ENCODE data around the gene OR2F2.

OR2F2 gene

GRCh38 chr7:143900230-143900766 is 34.7 kb upstream of the OR2F2 start:
- peaks cover 35% of the 10 kb centered on the region for H3K79me2 ChIP-seq (ENCODE audit: insufficient read depth, low read length)
- H4K20me1 ChIP-seq (ENCODE audit: insufficient read depth, low read length, poor library complexity, severe bottlenecking) = peaks cover 42% of the 10 kb centered on the region
- H3K27me3 ChIP-seq (ENCODE audit: insufficient read depth, low read length, poor library complexity, severe bottlenecking) = no peaks in the 10 kb centered on the region
- no peaks in the 10 kb centered on the region for H3K9me3 ChIP-seq (ENCODE audit: insufficient read depth, low read depth, low read length)
- TF ChIP-seq CTCF (conservative IDR thresholded peaks at IDR 0.05; ENCODE audit: low read length) (no peak), EZH2phosphoT487 (IDR thresholded peaks at IDR 0.05; ENCODE audit: borderline replicate concordance) (no peak)
- H3K4me1 ChIP-seq (ENCODE audit: insufficient read depth, low read length, poor library complexity, severe bottlenecking) = peaks cover 47% of the 10 kb centered on the region
- peak overlapping the region; percentile 76 for H3K4me3 ChIP-seq (ENCODE audit: low read length, poor library complexity, severe bottlenecking)
- peak overlapping the region; percentile 76 for H3K9ac ChIP-seq (ENCODE audit: low read depth, low read length, poor library complexity, severe bottlenecking)
- no peaks in the 10 kb centered on the region for H3K36me3 ChIP-seq (ENCODE audit: insufficient read depth, low read length)
- H3K4me2 ChIP-seq (ENCODE audit: low read depth, low read length, poor library complexity, severe bottlenecking) = peak overlapping the region; percentile 90
- no peaks in the 10 kb centered on the region for H3K9me2 ChIP-seq (replicated peaks; ENCODE audit: low read depth, low read length)
- H3F3A ChIP-seq (ENCODE audit: low read depth) = no peaks in the 10 kb centered on the region
- no peak overlapping the region for H2AFZ ChIP-seq (ENCODE audit: low read length)

GRCh38 chr7:143901332-143901667 is 33.7 kb upstream of the OR2F2 start:
- H3K27me3 ChIP-seq (ENCODE audit: insufficient read depth, low read length, poor library complexity, severe bottlenecking) = no peaks in the 10 kb centered on the region
- peaks cover 35% of the 10 kb centered on the region for H4K20me1 ChIP-seq (ENCODE audit: insufficient read depth, low read length, poor library complexity, severe bottlenecking)
- H3K79me2 ChIP-seq (ENCODE audit: insufficient read depth, low read length) = peaks cover 31% of the 10 kb centered on the region
- H3K9me2 ChIP-seq (replicated peaks; ENCODE audit: low read depth, low read length) = no peaks in the 10 kb centered on the region
- no peaks in the 10 kb centered on the region for H3F3A ChIP-seq (ENCODE audit: low read depth)
- TF ChIP-seq CTCF (conservative IDR thresholded peaks at IDR 0.05; ENCODE audit: low read length) (no peak), EZH2phosphoT487 (IDR thresholded peaks at IDR 0.05; ENCODE audit: borderline replicate concordance) (no peak)
- no peaks in the 10 kb centered on the region for H3K36me3 ChIP-seq (ENCODE audit: insufficient read depth, low read length)
- H3K4me3 ChIP-seq (ENCODE audit: low read length, poor library complexity, severe bottlenecking) = peak overlapping the region; percentile 76
- H2AFZ ChIP-seq (ENCODE audit: low read length) = peak overlapping the region; percentile 96
- H3K9me3 ChIP-seq (ENCODE audit: insufficient read depth, low read depth, low read length) = no peaks in the 10 kb centered on the region
- H3K4me2 ChIP-seq (ENCODE audit: low read depth, low read length, poor library complexity, severe bottlenecking) = peak overlapping the region; percentile 90
- peak overlapping the region; percentile 76 for H3K9ac ChIP-seq (ENCODE audit: low read depth, low read length, poor library complexity, severe bottlenecking)
- peaks cover 43% of the 10 kb centered on the region for H3K4me1 ChIP-seq (ENCODE audit: insufficient read depth, low read length, poor library complexity, severe bottlenecking)

GRCh38 chr7:143901668-143902331 is 33.2 kb upstream of the OR2F2 start, which contains the start of gene TCAF1:
Gene TCAF1, minus strand, starts transcription at chr7:143902176. Its CDS starts 25,568 bp downstream, at chr7:143876608.
- no peak for TF ChIP-seq EZH2phosphoT487 (IDR thresholded peaks at IDR 0.05; ENCODE audit: borderline replicate concordance)
- TF ChIP-seq CTCF (conservative IDR thresholded peaks at IDR 0.05; ENCODE audit: low read length) = peak; percentile 62
- H3K4me1 ChIP-seq (ENCODE audit: insufficient read depth, low read length, poor library complexity, severe bottlenecking) = peaks cover 39% of the 10 kb centered on the region
- peaks cover 32% of the 10 kb centered on the region for H4K20me1 ChIP-seq (ENCODE audit: insufficient read depth, low read length, poor library complexity, severe bottlenecking)
- no peaks in the 10 kb centered on the region for H3K27me3 ChIP-seq (ENCODE audit: insufficient read depth, low read length, poor library complexity, severe bottlenecking)
- H3K36me3 ChIP-seq (ENCODE audit: insufficient read depth, low read length) = no peaks in the 10 kb centered on the region
- no peaks in the 10 kb centered on the region for H3F3A ChIP-seq (ENCODE audit: low read depth)
- H3K9ac ChIP-seq (ENCODE audit: low read depth, low read length, poor library complexity, severe bottlenecking) = peak within 1 kb of the TSS; percentile 76
- H3K9me2 ChIP-seq (replicated peaks; ENCODE audit: low read depth, low read length) = no peaks in the 10 kb centered on the region
- H3K9me3 ChIP-seq (ENCODE audit: insufficient read depth, low read depth, low read length) = no peaks in the 10 kb centered on the region
- H3K4me2 ChIP-seq (ENCODE audit: low read depth, low read length, poor library complexity, severe bottlenecking) = peak within 1 kb of the TSS; percentile 90
- peak within 1 kb of the TSS; percentile 76 for H3K4me3 ChIP-seq (ENCODE audit: low read length, poor library complexity, severe bottlenecking)
- H3K79me2 ChIP-seq (ENCODE audit: insufficient read depth, low read length) = peaks cover 29% of the 10 kb centered on the region
- H2AFZ ChIP-seq (ENCODE audit: low read length) = peak within 1 kb of the TSS; percentile 96
